Mesenteric fat pad (tissue), 1 donor: ENCODE data around the gene CHCHD6. TPM values are rescaled to one million over a fixed set of nuclear protein-coding genes. Genes with fewer than 3 reads are reported as not detected.

Experiments
- DNase-seq: peaks from one replicate; pipeline ENCODE4 v3.0.0-alpha.2; 2020; ENCODE audit warnings: low spot score
- total RNA-seq: library from RNA; stranded (reverse); fragmentation: NEBNext Ultra II Directional; extraction: Animal tissue kit (Norgen Biotek cat#: 25700); gene quantifications from one replicate; pipeline ENCODE4 v1.2.1, GENCODE V29; 2021
- donor health status: DM: yes; HTN: yes; CAD: no.

The CHCHD6 gene
- total RNA-seq, 1 donor from 2014 or later, result 10.9 TPM

DNA sequence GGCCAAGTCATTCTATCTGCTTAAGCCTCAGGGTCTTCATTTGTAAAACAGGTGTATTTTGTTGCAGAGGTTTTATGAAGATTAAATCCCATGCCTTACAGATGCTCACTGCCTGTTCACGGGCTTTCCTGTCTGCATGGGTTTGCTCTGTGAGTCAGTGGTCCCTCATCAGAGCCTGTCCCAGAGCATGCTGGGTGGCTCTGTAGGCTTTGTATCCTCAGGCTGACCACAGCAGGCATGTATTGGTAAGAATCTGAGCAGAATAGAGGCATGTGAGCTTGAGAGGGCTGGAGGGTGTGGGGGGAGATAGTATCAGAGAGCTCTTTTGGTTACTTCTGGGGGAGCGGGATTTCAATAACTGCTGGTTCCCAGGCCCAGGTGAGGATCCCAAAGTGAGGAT is 233.5 kb downstream of the CHCHD6 start:
- no peak for DNase-seq

DNA sequence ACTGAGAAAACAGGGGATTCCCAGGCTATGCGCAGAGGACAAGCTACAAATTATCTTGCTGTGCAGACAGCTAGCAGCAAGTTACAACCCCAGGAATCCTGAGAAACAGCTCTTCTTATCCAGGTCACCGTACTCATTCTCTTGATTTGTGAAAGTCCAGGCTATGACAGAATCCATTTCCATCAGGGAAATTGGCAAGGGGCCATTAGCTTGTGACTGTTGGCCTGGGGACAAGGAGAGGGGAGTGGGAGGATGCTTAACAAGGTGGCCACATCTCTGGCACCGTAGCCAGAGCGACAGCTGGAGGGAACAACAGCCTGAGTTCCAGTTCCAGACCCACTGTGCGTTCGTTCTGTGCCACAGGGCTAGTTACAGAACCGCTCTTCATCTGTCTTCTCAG is 233.9 kb downstream of the CHCHD6 start:
- DNase-seq, result no peak

DNA sequence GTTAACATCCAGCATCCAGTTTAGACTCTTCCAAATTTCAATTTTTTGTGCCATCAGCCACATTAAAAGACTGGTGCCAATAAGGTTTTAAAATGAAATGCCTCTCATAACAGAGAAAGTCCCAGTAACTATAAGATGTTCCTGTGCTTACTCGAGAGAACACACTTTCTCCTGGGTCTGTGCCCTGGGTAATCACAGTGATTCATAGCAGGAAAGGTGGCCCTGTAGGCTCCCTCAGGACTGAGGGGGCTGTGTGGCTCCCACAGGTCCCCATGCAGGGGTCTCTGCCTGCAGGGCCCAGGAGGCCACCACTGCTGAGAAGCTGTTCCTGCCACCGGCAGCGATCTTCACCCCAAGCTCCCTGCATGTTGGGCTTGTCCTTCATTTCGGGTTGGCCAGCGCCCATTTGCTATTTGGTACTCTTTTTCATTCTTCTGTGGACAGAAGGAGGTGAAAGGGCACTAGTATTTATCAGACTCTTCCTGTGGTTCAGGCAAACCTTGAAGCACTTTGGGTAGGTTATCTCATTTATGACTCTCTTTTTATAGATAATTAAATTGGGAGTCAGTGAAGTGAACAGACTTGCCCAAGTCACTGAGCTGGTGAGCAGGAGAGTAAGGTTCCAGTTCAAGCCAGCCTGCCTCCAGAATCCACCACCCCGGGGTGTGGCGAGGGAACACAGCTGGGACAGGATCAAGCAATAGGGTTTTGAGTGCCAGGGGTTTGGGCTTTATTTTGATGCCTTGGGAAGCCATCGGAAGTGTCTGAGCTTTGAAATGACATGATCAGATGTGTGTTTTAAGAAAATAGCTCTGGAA is 234.7 kb downstream of the CHCHD6 start:
- no peak for DNase-seq

DNA sequence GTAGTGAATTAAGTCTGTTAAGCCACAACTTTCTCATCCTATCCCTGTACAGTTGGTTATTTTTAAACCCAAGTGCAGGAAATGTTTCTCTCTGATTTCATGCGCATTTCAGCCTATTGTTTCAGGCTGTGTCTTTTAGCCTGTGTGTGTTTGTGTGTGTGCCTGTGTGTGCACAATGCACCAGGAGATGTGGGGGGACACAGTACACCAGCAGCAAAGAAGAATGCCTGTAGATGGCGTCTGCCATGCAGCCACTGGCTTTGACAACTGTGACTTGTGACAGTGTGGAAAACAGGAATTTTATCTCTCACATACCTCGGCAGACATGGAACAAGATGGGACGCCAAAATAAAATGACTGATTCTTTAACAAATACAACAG is 235.3 kb downstream of the CHCHD6 start:
- no peak for DNase-seq

DNA sequence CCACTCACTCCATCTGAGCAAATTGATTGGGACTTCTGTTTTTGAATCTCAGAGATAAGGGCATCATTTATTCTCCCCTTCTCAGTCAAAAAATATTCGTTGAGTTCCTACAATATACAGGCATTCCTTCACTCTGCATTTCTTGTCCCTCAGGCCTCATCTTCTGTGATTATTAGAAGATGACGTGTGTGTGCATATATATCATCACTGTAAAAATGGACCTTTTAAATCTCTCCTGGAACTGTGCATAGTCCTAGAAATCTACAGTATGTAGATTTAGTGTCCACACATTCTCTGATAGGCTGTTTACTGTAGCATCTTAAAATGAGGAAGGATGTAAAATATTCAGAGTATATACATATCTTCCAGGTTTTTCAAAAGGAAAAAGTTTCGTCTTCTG is 235.7 kb downstream of the CHCHD6 start:
- DNase-seq, result no peak

DNA sequence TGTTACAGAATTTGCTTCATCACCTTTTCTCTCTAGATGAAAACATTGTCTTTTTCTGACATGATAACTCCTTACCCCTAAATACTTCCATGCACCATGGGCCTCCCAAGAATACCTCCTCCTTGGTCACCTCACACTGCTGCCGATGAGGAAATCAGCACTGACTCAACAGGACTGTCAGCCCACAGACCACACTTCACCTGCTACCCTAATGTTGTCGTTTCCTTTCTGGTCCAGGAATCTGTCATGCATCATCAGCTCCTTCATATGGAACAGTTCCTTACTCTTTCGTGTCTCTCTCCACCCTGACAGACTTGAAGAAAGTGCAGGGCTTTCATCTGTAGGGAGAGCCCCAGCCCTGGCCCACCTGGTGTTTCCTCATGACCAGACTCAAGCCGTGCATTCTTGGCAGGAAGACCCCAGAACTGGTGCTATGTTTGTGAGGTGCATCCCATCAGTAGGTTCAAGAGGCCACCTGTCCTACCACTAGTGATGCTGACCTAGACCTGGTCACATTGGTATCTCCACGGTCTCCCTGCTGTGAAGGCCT is 237.8 kb downstream of the CHCHD6 start:
- DNase-seq, result no peak

DNA sequence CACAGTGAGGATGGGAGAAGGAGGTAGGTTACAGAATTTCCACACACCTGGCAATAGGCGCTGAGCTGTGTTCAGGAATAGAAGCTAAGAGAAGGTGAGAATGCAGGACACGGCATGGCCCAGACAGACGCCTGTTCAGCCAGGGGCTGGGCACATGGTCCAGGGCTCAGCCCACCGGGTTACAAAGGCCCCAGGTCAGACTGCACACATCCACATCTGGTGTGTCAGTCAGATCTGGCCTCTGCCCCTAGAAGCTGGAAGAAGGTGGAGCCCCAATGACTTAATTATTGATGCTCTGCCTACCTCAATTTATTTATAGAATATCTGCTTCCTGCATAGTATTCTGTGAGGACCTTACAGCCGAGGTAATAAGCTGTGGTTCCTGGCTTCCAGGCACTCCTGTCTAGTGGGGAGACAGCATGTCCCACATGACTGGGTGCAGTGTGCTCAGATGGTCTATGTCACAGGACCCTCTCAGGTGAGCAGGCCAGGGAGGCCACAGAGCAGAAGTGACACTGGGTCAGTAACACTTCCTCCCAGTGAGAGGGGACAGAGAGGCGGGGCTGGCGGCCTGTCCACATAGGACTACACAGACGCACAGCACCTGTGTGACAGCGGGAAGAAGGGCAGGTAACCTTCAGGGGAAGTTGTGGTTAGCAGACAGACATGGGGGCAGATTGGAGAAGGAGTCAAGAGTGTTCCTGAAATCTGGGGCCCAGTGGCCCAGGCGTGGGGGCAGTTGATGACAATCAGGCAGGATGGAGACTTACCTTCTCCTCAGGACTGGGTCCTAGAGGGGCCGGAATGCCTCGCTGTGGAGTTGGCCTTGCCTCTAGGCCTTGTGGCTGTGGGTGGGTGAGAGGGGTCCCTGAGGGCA is 240.3 kb downstream of the CHCHD6 start:
- DNase-seq, result no peak

DNA sequence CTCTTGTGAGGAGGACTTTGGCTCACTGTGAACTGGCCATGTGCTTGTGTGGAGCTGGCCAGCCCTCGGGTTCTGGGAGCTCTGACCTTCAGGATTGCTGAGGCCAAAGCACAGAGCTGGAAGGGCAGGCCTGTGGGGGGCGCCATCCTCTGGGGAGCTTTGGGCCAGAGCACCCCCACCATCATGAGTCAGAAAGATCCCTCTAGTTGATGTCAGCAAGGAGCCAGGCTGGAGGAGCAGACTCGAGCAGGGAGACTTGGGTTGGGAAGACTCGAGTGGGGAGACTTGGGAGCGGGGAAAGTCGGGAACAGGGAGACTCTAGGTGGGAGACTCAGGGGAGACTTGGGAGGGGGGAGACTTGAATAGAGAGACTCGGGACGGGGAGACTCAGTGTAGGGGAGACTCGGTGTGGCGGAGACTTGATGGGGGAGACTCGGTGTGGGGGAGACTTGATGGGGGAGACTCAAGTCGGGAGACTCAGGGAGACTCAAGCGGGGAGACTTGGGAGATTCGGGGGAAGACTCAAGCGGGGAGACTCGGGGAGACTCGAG is 241.2 kb downstream of the CHCHD6 start:
- DNase-seq, result no peak

DNA sequence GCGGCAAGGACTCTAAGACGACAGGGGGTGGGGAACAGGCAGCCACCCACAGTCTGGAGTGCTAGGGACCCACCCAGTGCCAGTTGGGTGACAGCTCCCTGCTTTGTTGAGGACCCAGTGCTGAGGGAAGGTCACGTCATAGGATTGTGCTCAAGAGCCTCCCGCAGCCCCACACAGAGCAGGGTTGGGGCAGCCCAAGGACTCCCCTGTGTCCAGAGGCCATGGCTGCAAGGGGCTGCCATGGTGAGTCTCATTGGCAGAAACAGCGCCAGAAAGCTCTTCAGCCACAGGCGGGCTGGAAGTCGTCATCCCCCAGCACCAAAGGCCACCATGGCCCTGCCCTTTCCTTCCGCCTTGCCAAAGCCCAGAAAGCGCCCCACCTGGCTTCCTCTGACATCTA is 241.9 kb downstream of the CHCHD6 start:
- DNase-seq, result no peak

DNA sequence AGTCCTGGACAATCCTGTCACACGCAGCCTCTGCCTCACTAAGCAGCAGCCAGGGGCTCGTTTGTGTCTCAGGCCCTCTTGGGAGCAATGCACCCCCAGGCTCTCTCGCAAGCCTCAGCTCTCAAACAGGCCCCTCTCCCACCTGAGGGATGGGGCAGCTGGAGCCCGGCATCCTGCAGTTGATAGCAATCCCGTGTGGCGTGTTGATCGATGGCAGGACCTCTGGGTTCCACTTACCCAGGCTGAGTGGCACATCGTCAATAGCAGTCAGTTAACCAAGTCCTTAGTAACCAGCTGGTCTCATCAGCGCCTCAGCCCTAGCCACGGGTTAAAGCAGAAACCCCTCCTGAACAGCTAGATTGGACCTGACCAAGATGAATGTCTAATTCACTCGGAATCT is 242.4 kb downstream of the CHCHD6 start:
- DNase-seq, result no peak

DNA sequence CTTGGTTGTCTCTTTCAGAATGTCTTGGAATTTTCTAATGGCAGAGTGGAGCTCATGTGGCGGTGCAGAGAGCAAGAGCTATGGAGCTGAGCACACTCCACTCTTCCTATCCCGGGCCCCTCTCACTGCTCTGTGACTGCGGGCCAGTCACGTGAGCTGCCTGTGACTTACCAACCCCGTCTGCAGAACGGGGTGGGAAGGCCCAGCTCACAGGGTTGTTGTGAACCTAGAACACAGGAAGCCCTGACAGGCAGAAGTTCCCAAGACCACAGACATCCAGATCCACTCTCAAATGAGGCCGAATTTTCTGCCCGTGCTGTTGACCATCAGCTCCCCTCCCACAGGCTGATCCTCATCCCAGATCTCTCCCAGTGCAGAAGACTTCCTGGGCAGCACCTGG is 243.4 kb downstream of the CHCHD6 start:
- no peak for DNase-seq

DNA sequence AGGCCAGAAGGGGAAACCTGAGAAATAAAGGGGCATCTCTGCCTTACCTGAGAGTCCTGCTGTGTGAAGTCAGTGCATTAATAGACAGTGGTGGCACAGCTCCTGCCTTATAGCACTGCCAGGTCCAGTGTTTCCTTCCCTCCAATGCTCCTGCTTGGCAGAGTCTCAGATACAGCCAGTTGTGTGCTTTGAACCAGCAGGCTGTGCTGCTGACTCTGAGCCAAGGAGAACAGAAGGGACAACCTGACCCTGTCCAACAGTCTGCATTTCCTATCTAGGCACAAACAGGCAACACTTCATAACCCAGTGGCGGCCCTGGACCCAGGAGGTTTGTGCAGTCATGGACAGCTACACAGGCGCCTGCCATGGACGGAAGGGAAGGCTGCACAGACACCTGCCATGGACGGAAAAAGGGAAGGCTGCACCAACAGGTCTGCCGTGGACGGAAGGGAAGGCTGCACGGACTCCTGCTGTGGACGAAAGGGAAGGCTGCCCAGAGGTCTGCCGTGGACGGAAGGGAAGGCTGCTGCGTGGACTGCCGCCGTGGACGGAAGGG is 245.0 kb downstream of the CHCHD6 start:
- DNase-seq, result no peak

DNA sequence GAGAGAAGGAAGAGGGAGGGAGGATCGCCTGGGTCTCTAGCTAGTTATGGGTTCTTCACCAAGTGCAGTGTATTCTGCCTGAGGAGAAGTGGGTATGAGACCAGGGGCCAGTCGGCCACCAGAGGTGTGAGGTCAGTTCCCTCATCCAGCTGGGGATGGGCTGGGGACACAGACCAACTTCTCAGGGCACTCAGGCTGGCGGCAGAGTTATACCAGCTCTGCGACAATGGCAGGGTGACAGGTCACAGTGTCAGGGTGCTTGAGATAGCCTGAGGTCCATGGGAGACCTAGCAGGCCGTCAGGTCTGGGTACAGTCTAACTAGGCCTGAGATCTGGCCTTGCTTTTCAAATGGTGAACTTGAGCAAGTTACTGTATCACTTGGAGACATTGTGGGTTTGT is 247.5 kb downstream of the CHCHD6 start:
- DNase-seq, result no peak

DNA sequence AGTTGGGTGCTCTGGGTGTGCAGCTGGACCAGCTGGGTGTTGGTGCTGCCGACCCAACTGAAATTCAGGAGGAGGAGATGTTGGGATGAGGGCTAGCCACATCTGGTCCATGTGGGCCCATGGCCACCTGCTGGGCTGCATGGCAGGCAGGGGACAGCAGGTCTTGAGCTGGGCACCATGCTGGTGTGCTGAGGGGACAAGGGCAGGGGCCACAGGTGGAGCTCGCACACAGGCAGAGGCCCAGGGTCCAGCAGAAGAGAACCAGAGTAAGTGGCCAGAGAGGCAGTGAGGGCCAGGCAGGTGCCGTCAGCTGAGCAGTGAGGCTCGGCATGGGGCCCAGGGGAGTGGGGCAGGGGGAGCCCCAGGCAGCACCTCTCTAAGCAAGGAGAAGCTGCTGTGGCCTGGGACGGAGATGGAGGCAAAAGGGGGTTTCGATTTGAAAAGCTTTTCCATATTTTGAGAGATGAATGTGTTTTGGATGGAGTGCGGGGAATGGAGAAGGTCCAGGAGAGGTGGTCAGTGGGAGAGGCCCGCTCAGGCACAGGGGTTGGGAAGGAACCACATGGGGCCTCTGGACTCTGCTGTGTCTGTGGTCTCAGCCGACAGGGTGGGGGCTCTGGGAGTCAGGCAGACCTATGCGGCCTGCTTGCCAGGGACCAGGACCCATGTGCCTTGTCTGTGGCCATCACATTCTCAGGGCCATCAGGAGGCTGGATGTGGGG is 248.4 kb downstream of the CHCHD6 start:
- DNase-seq, result no peak

DNA sequence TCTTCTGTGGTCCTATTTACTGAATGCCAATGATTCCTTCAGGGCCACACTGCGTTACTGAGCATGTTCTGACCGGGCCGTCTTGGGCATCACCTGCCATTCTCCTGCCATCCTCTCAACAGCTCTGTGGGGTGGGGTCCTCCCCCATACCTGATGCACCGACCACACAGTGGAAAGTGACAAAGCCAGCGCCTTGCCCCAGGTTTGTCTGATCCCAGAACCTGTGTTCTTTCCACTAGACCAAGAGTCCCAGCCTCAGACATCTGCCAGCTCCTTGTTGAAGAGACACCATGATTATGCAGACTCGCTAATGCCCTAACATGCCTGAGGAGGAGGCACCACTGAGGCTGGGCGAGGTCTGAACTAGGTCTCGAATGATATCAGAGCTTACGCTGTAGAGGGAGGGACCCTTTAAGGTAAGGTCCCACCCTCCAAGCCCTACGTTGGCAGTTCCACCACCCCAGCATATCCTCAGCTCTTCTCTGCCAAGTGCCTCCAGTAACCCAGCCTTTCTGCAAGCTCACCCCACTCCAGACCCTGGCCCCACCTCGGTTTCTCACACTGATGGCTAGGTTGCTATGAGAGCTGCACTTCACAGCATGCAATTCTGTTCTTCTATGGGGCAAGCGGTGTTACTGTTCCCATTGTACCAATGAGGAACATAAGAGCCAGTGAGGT is 249.1 kb downstream of the CHCHD6 start:
- no peak for DNase-seq

DNA sequence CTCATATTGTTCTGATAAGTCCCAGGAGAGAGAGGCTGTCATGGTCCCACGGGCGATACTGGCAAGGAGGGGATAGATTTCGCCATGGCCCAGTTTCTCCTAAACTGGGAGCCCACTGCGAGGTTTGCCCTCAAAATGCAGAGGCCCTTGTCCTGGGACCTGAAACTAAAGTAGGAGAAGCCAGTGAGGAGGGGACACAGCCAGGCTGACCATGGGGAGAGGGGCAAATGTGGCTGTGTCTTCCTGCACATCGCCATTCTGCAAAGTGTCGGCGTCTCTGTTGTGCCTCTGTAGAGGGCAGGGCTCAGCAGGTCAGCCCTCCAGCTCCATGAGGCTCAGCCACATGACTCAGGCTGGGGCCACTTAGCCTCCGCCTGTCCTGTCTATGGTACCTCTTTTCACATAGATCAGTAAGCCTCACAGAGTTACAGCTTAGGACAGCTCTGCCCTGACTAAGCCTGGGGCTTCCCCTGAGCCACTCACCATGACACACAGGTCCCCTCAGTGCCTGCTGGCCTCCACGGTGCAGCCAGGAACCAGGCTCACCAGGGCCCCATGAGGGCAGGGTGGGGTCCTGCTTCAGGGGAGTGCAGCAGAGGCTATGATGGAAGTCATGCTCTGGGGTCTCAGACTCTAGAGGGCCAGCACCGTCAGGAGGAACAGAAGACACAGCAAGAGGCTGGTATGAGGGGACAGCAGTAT is 250.3 kb downstream of the CHCHD6 start:
- DNase-seq, result no peak

DNA sequence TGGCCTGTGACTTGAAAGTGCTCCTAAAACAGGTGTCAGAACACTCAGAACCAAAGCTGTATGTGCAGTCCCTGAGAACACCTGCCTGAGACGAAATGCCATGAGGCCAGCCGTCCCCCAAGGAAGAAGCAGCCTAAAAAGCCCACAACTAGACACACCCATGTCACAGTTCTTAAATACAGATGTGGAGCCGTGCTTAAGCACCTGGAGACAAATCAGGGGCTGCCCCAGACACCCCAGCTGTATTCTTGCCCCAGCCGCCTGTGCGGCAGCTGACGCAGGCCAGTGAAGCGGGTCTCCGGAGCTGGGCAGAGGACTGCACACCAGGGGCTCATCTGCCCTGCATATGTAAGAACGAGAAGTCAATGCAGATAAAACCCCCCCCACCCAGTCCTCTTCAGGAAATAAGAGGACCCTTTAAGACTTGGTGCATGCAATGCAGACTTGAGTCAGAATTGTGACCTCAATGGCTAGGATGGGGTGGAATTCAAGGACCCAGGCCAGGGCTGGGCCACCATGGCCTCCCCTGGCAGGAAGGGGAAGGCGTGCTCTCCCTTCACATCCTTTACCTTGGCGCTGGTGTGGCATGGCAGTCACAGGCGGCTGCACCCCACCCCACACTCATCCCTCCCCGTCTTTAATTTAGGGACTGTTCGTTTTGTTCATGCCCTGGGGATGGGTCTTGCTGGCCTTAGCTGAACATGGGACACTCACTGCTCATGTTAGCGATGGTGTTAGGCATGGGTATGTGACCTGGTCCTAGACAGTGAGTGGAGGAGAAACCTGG is 251.2 kb downstream of the CHCHD6 start:
- DNase-seq, result no peak

DNA sequence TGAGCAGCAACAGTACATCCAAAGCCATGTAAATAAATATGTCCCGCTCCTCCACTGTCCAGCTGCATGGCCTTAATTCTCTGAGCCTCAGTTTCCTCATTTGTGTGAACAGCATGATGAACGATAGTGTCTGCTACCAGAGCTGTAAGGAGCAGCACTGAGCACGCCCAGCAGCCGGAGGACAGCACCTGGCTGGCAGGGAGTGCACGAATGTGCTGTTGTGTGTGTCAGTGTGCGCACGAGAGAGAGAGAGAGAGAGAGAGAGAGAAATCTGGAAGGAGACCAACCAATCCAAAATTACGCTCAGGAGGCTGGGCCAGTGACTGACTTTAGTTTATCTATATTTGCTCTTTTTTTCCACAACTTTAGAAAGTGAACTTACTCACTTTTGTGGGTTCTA is 252.3 kb downstream of the CHCHD6 start:
- DNase-seq, result no peak
